CD14-positive monocyte (primary cell): Measurements from ENCODE around the gene FBXO31. TPM values are rescaled to one million over a fixed set of nuclear protein-coding genes. Genes with fewer than 3 reads are reported as not detected.

Experiments
- DNase-seq, 3 donors: peaks; one replicate each; pipeline ENCODE4 v3.0.0-alpha.2; 2011 to 2022
- H2AFZ ChIP-seq: 2 replicates; pipeline ENCODE4 v1.6.0; 2012; ENCODE audit warnings: mild to moderate bottlenecking, low read depth, low read length, inconsistent platforms; ENCODE audit not compliant: insufficient read depth, poor library complexity, severe bottlenecking
- H3K27ac ChIP-seq, 2 donors: 1 replicate in 1 of 2; 2 replicates in 1 of 2; pipeline ENCODE4 v1.5.1; 2012 to 2013; ENCODE audit warnings: low read length in 2 of 2, control low read depth in 1 of 2, inconsistent platforms in 1 of 2, low read depth in 1 of 2, mild to moderate bottlenecking in 1 of 2
- H3K27me3 ChIP-seq, 2 donors: one replicate each; pipeline versions ENCODE4 v1.6.0 to v1.6.1; 2011 to 2013; ENCODE audit warnings: low read length in 2 of 2; ENCODE audit not compliant: control insufficient read depth in 2 of 2, insufficient read depth in 2 of 2
- H3K36me3 ChIP-seq, 2 donors: replicated peaks in 1 of 2; 1 replicate in 1 of 2; 2 replicates in 1 of 2; pipeline versions ENCODE4 v1.5.1 to v1.6.1; 2012 to 2013; ENCODE audit warnings: low read length in 2 of 2, control low read depth in 1 of 2, inconsistent platforms in 1 of 2, mild to moderate bottlenecking in 1 of 2; ENCODE audit not compliant: insufficient read depth in 2 of 2, control insufficient read depth in 1 of 2
- H3K4me1 ChIP-seq, 2 donors: 1 replicate in 1 of 2; 2 replicates in 1 of 2; pipeline versions ENCODE4 v1.5.1 to v1.6.1; 2012 to 2013; ENCODE audit warnings: low read length in 2 of 2, control low read depth in 1 of 2, inconsistent platforms in 1 of 2, mild to moderate bottlenecking in 1 of 2, moderate library complexity in 1 of 2; ENCODE audit not compliant: insufficient read depth in 2 of 2, control insufficient read depth in 1 of 2
- H3K4me2 ChIP-seq: replicated peaks from 2 replicates; pipeline ENCODE3; 2012; ENCODE audit warnings: low read length, moderate library complexity, mild to moderate bottlenecking; ENCODE audit not compliant: poor library complexity, severe bottlenecking; ENCODE audit errors: extremely low read depth
- H3K4me3 ChIP-seq, 3 experiments: fragments of 200-600 bp in 1 of 3; sonication (generic) in 1 of 3; replicated peaks in 1 of 3; 1 replicate in 2 of 3; 2 replicates in 1 of 3; pipeline ENCODE4 v1.5.1; 2011 to 2013; ENCODE audit warnings: low read length in 3 of 3, mild to moderate bottlenecking in 3 of 3, control low read depth in 2 of 3, low read depth in 2 of 3, inconsistent platforms in 1 of 3, moderate library complexity in 1 of 3
- H3K79me2 ChIP-seq: 2 replicates; pipeline ENCODE4 v1.6.0; 2012; ENCODE audit warnings: mild to moderate bottlenecking, control low read depth, inconsistent platforms, low read length, moderate library complexity; ENCODE audit not compliant: insufficient read depth
- H3K9ac ChIP-seq: 2 replicates; pipeline ENCODE4 v1.6.0; 2017; ENCODE audit warnings: low read length, mild to moderate bottlenecking; ENCODE audit not compliant: insufficient read depth, poor library complexity, severe bottlenecking
- H3K9me3 ChIP-seq, 2 donors: replicated peaks in 1 of 2; 1 replicate in 1 of 2; 2 replicates in 1 of 2; pipeline versions ENCODE4 v1.5.1 to v1.6.1; 2012 to 2013; ENCODE audit warnings: low read length in 2 of 2, control low read depth in 1 of 2; ENCODE audit not compliant: control insufficient read depth in 1 of 2, insufficient read depth in 1 of 2
- H4K20me1 ChIP-seq: 2 replicates; pipeline ENCODE4 v1.6.0; 2012; ENCODE audit warnings: mild to moderate bottlenecking, low read length, control low read depth, moderate library complexity; ENCODE audit not compliant: insufficient read depth
- H3K27ac Mint-ChIP-seq, 7 donors: one replicate each; pipeline ENCODE4 v1.8.0; 2020; ENCODE audit warnings: mild to moderate bottlenecking in 7 of 7, mixed read lengths in 7 of 7, moderate library complexity in 6 of 7, inconsistent platforms in 2 of 7
- H3K27me3 Mint-ChIP-seq, 3 donors: one replicate each; pipeline ENCODE4 v1.8.0; 2021 to 2022; ENCODE audit warnings: low read depth in 3 of 3, mild to moderate bottlenecking in 3 of 3, mixed read lengths in 3 of 3, moderate library complexity in 3 of 3, inconsistent platforms in 1 of 3
- H3K36me3 Mint-ChIP-seq, 2 donors: one replicate each; pipeline ENCODE4 v1.8.0; 2020; ENCODE audit warnings: mixed read lengths in 2 of 2, inconsistent platforms in 1 of 2, mild to moderate bottlenecking in 1 of 2
- H3K4me1 Mint-ChIP-seq: one replicate; pipeline ENCODE4 v1.8.0; 2020; ENCODE audit warnings: mild to moderate bottlenecking, mixed read lengths
- H3K4me3 Mint-ChIP-seq, 2 donors: one replicate each; pipeline ENCODE4 v1.8.0; 2020; ENCODE audit warnings: mild to moderate bottlenecking in 2 of 2, mixed read lengths in 2 of 2, moderate library complexity in 1 of 2
- H3K9me3 Mint-ChIP-seq, 7 donors: one replicate each; pipeline ENCODE4 v1.8.0; 2020 to 2022; ENCODE audit warnings: mixed read lengths in 7 of 7, mild to moderate bottlenecking in 6 of 7, moderate library complexity in 6 of 7, inconsistent platforms in 2 of 7
- CTCF ChIP-seq: fragments of 200-600 bp; IDR thresholded peaks from one replicate; pipeline ENCODE4 v1.8.0; 2022; ENCODE audit warnings: antibody characterized with exemption, mild to moderate bottlenecking
- WGBS: methylation state at CpG from one replicate; pipeline ENCODE4 v1.1.5; 2013; ENCODE audit warnings: missing lambda C conversion rate; ENCODE audit not compliant: insufficient coverage; 5-methylcytosine and 5-hydroxymethylcytosine counted together
- intact Hi-C, 2 donors: fragments of 100-400 bp; cut with micrococcal nuclease; formaldehyde crosslinking; loops; one replicate each; pipeline versions ENCODE4 v1.15.0 to v1.15.1; 2023
- polyA plus RNA-seq, 3 donors: library from polyadenylated mRNA; depleted of rRNA in 1 of 3; unstranded in 2 of 3; stranded (reverse) in 1 of 3; fragments of 300-500 nt in 2 of 3; fragments of >200 nt in 1 of 3; fragmentation: Illumina TruSeq in 2 of 3; gene quantifications; 1 replicate in 2 of 3; 2 replicates in 1 of 3; pipeline ENCODE4 v1.2.3, GENCODE V29; 2012 to 2021

The FBXO31 gene
- polyA plus RNA-seq, 3 donors: 2.0 to 5.6 (median 3.3) TPM

- Mint-ChIP-seq H3K27ac (no peak overlapping the region), H3K36me3 (peaks cover 32 to 54% of the 10 kb centered on the region in 2 donors)
- TF ChIP-seq CTCF: no peak
These were observed 39.9 kb upstream of the FBXO31 start for GRCh38 chr16:87423429-87423828.

GRCh38 chr16:87422106-87422505 lies 38.5 kb upstream of the FBXO31 start:
- H3K27ac ChIP-seq: no peak overlapping the region
- no peak overlapping the region for H3K4me2 ChIP-seq
- TF ChIP-seq CTCF: no peak
- no peak overlapping the region for H3K4me3 ChIP-seq
- peaks cover 15 to 39% of the 10 kb centered on the region in 2 donors for H3K36me3 ChIP-seq
- Mint-ChIP-seq H3K36me3 (peaks cover 42 to 64% of the 10 kb centered on the region in 2 donors), H3K4me3 (no peak overlapping the region), H3K27me3 (peaks cover 0 to 4% (median 2%) of the 10 kb centered on the region in 3 donors), H3K27ac (peak overlapping the region in 1 of 7 donors; percentile 15), H3K9me3 (peaks cover 0 to 3% (median 0%) of the 10 kb centered on the region in 7 donors), H3K4me1 (no peaks in the 10 kb centered on the region)
- no peaks in the 10 kb centered on the region for H3K9me3 ChIP-seq
- H2AFZ ChIP-seq: no peak overlapping the region
- no peak for DNase-seq
- no peaks in the 10 kb centered on the region for H3K4me1 ChIP-seq
- H3K79me2 ChIP-seq: no peaks in the 10 kb centered on the region
- no peak overlapping the region for H3K9ac ChIP-seq
- no peaks in the 10 kb centered on the region for H3K27me3 ChIP-seq
- H4K20me1 ChIP-seq: peaks cover 4% of the 10 kb centered on the region
- intact Hi-C loops: no loop called here
- 98% methylated on average over 6 of the region's 11 CpGs for WGBS

More at GRCh38 chr16:87423429-87423828, 39.9 kb upstream of the FBXO31 start:
- no peak overlapping the region for H3K4me2 ChIP-seq
- no peak overlapping the region for H3K4me3 ChIP-seq
- H4K20me1 ChIP-seq: peaks cover 4% of the 10 kb centered on the region
- H3K36me3 ChIP-seq: peaks cover 14 to 32% of the 10 kb centered on the region in 2 donors
- no peak overlapping the region for H3K9ac ChIP-seq
- H2AFZ ChIP-seq: no peak overlapping the region
- DNase-seq: no peak
- H3K79me2 ChIP-seq: no peaks in the 10 kb centered on the region
- whole genome bisulfite sequencing: 93% methylated on average over 7 of the region's 15 CpGs
- H3K27me3 Mint-ChIP-seq: peaks cover 0 to 4% (median 2%) of the 10 kb centered on the region in 3 donors
- no peaks in the 10 kb centered on the region for H3K27me3 ChIP-seq
- H3K9me3 Mint-ChIP-seq: peaks cover 0 to 3% (median 0%) of the 10 kb centered on the region in 7 donors
- intact Hi-C loops: no loop called here
- no peaks in the 10 kb centered on the region for H3K4me1 ChIP-seq
- H3K27ac ChIP-seq: no peak overlapping the region
- no peak overlapping the region for H3K4me3 Mint-ChIP-seq
- H3K4me1 Mint-ChIP-seq: no peaks in the 10 kb centered on the region
- H3K9me3 ChIP-seq: no peaks in the 10 kb centered on the region
